HepG2 (cell line): ENCODE data around the gene ERC1. TPM values are rescaled to one million over a fixed set of nuclear protein-coding genes. Genes with fewer than 3 reads are reported as not detected.
A peak's percentile ranks its signal among the peaks of the same experiment; 100 is the strongest.

Source experiments
- CENPT ChIP-seq: sonication (generic); formaldehyde crosslinking; IDR thresholded peaks from 2 replicates; pipeline ENCODE4 v1.8.0; 2022; ENCODE audit warnings: low read depth, mild to moderate bottlenecking, moderate library complexity, missing genetic modification reagents
- DZIP1 ChIP-seq: sonication (generic); formaldehyde crosslinking; IDR thresholded peaks from 2 replicates; pipeline ENCODE4 v1.5.0; 2020; ENCODE audit warnings: mild to moderate bottlenecking, missing genetic modification reagents
- GFI1 ChIP-seq: sonication (generic); formaldehyde crosslinking; IDR thresholded peaks from 2 replicates; pipeline ENCODE4 v1.5.0; 2020; ENCODE audit warnings: missing genetic modification reagents, mild to moderate bottlenecking, borderline replicate concordance
- GTF2F1 ChIP-seq: fragments of 150-350 bp; IDR thresholded peaks from 2 replicates; pipeline ENCODE4 v1.6.1; 2014; ENCODE audit warnings: low read length
- KDM5A ChIP-seq: fragments of 200-600 bp; sonication (generic); IDR thresholded peaks from 2 replicates; pipeline ENCODE4 v1.7.0; 2018; ENCODE audit warnings: antibody characterized with exemption, mild to moderate bottlenecking, low read length, borderline replicate concordance
- MAFF ChIP-seq: IDR thresholded peaks from 2 replicates; pipeline ENCODE4 v1.6.1; 2011; ENCODE audit warnings: low read depth, low read length, improper control_type of control experiment
- MAFK ChIP-seq, 2 experiments: IDR thresholded peaks in 1 of 2; conservative IDR thresholded peaks in 1 of 2; 2 replicates each; pipeline ENCODE4 v1.6.1; 2011; ENCODE audit warnings: improper control_type of control experiment in 2 of 2, low read length in 2 of 2
- PITX1 ChIP-seq: sonication (generic); formaldehyde crosslinking; IDR thresholded peaks from 2 replicates; pipeline ENCODE4 v1.5.1; 2020; ENCODE audit warnings: mild to moderate bottlenecking, missing genetic modification reagents
- SALL1 ChIP-seq: sonication (generic); formaldehyde crosslinking; IDR thresholded peaks from 2 replicates; pipeline ENCODE4 v1.8.0; 2022; ENCODE audit warnings: mild to moderate bottlenecking, missing genetic modification reagents
- SP1 ChIP-seq, 2 experiments: fragments of 450-650 bp in 1 of 2; sonication (generic) in 1 of 2; formaldehyde crosslinking in 1 of 2; IDR thresholded peaks; 2 replicates each; pipeline versions ENCODE4 v1.4.0 to v1.6.1; 2016 to 2020; ENCODE audit warnings: missing genetic modification reagents in 1 of 2
- SP140L ChIP-seq: sonication (generic); formaldehyde crosslinking; IDR thresholded peaks from 2 replicates; pipeline ENCODE4 v1.4.0; 2020; ENCODE audit warnings: missing genetic modification reagents, borderline replicate concordance
- STAT5B ChIP-seq: sonication (generic); formaldehyde crosslinking; IDR thresholded peaks from 2 replicates; pipeline ENCODE4 v1.4.0; 2020; ENCODE audit warnings: missing genetic modification reagents
- TEAD2 ChIP-seq: sonication (generic); formaldehyde crosslinking; IDR thresholded peaks from 2 replicates; pipeline ENCODE4 v1.9.0; 2021; ENCODE audit warnings: missing genetic modification reagents
- TIGD3 ChIP-seq: sonication (generic); formaldehyde crosslinking; IDR thresholded peaks from 2 replicates; pipeline ENCODE4 v1.5.1; 2020; ENCODE audit warnings: mild to moderate bottlenecking, missing genetic modification reagents, borderline replicate concordance
- TOE1 ChIP-seq: sonication (generic); formaldehyde crosslinking; IDR thresholded peaks from 2 replicates; pipeline ENCODE4 v1.4.0; 2020; ENCODE audit warnings: mild to moderate bottlenecking, missing genetic modification reagents
- ZNF337 ChIP-seq: sonication (generic); formaldehyde crosslinking; IDR thresholded peaks from 2 replicates; pipeline ENCODE4 v1.5.1; 2020; ENCODE audit warnings: missing genetic modification reagents, low read depth, mild to moderate bottlenecking, borderline replicate concordance
- ZNF451 ChIP-seq: sonication (generic); formaldehyde crosslinking; IDR thresholded peaks from 2 replicates; pipeline ENCODE4 v1.5.0; 2020; ENCODE audit warnings: mild to moderate bottlenecking, missing genetic modification reagents
- ZNF75D ChIP-seq: sonication (generic); formaldehyde crosslinking; IDR thresholded peaks from 2 replicates; pipeline ENCODE4 v1.8.1; 2023; ENCODE audit warnings: missing genetic modification reagents, mild to moderate bottlenecking, borderline replicate concordance
- ZNF773 ChIP-seq: sonication (generic); formaldehyde crosslinking; IDR thresholded peaks from 2 replicates; pipeline ENCODE4 v1.4.0; 2020; ENCODE audit warnings: missing genetic modification reagents, borderline replicate concordance
- ZNF777 ChIP-seq: sonication (generic); formaldehyde crosslinking; IDR thresholded peaks from 2 replicates; pipeline ENCODE4 v1.4.0; 2020; ENCODE audit warnings: missing genetic modification reagents
- ZNF841 ChIP-seq: sonication (generic); formaldehyde crosslinking; IDR thresholded peaks from 2 replicates; pipeline ENCODE4 v1.8.1; 2023; ENCODE audit warnings: missing genetic modification reagents, borderline replicate concordance
- ZSCAN20 ChIP-seq: sonication (generic); formaldehyde crosslinking; IDR thresholded peaks from 2 replicates; pipeline ENCODE4 v1.4.0; 2020; ENCODE audit warnings: missing genetic modification reagents, mild to moderate bottlenecking, borderline replicate concordance
- ZUFSP ChIP-seq: sonication (generic); formaldehyde crosslinking; IDR thresholded peaks from 2 replicates; pipeline ENCODE4 v1.9.0; 2021; ENCODE audit warnings: missing genetic modification reagents, mild to moderate bottlenecking, borderline replicate concordance
- polyA plus RNA-seq, 8 experiments: library from polyadenylated mRNA; depleted of rRNA in 3 of 8; stranded (reverse) in 7 of 8; unstranded in 1 of 8; fragments of >200 nt; fragmentation: Illumina TruSeq in 4 of 8; extraction: Trizol in 4 of 8; gene quantifications; 2 replicates each; pipeline versions ENCODE4 v1.2.1 to v1.2.3, GENCODE V29; 2011 to 2016; ENCODE audit warnings: low read depth in 4 of 8, missing spikeins in 1 of 8, mixed read lengths in 1 of 8; ENCODE audit not compliant: insufficient read depth in 1 of 8
- total RNA-seq, 5 experiments: library from RNA; depleted of rRNA; stranded (reverse); fragments of >200 nt; fragmentation: Illumina TruSeq; extraction: Trizol; gene quantifications; 2 replicates each; pipeline ENCODE4 v1.2.3, GENCODE V29; 2016; ENCODE audit warnings: low read depth in 1 of 5

Gene ERC1
- total and polyA plus RNA-seq, 2 of the 13 experiments (the other 11 are each of a cell fraction or from before 2014, with no cell fraction given): 6.1 to 12.4 TPM

- TF ChIP-seq DZIP1 (no peak), ZNF451 (CRISPR knock-in tag) (no peak), ZNF841 (no peak), SALL1 (no peak), TIGD3 (CRISPR knock-in tag) (no peak), ZSCAN20 (CRISPR knock-in tag) (no peak), ZUFSP (CRISPR knock-in tag) (no peak), KDM5A (peak; percentile 76), ZNF777 (CRISPR knock-in tag) (no peak), SP1 (IDR thresholded peaks at IDR 0.05) (no peak), SP1 (CRISPR knock-in tag; IDR thresholded peaks at IDR 0.05) (no peak), GTF2F1 (no peak), MAFK (conservative IDR thresholded peaks at IDR 0.05 in 1 of 2, IDR thresholded peaks at IDR 0.05 in 1 of 2; ENCODE audit: low read length in 2 of 2) (peak; percentile 58 to 73), GFI1 (CRISPR knock-in tag) (no peak), ZNF337 (CRISPR knock-in tag) (no peak), TOE1 (CRISPR knock-in tag) (no peak), SP140L (CRISPR knock-in tag) (no peak), ZNF773 (no peak), MAFF (0 out of 2 replicates have a peak, but pooled peaks have one; percentile 23), CENPT (no peak), STAT5B (CRISPR knock-in tag) (no peak), PITX1 (CRISPR knock-in tag) (no peak), TEAD2 (CRISPR knock-in tag) (no peak), ZNF75D (no peak)
These were observed 430.2 kb downstream of the ERC1 start (continued) for GRCh38 chr12:1421091-1421846.
